Gastrocnemius medialis (tissue), 4 donors: Measurements from ENCODE around the gene ROR1.

ENCODE experiments used
- CTCF ChIP-seq, 5 experiments: fragments of 450-650 bp in 3 of 5; fragments of 200-600 bp in 2 of 5; sonication (generic) in 2 of 5; IDR thresholded peaks in 4 of 5; conservative IDR thresholded peaks in 1 of 5; 1 replicate in 4 of 5; 2 replicates in 1 of 5; pipeline ENCODE4 v1.5.1; 2016 to 2019; ENCODE audit warnings: antibody characterized with exemption in 5 of 5, mild to moderate bottlenecking in 3 of 5, moderate library complexity in 3 of 5
- POLR2A ChIP-seq, 2 donors: fragments of 450-650 bp; IDR thresholded peaks; one replicate each; pipeline ENCODE4 v1.6.1; 2017; ENCODE audit warnings: antibody characterized with exemption in 2 of 2, mild to moderate bottlenecking in 2 of 2, moderate library complexity in 2 of 2

GRCh38 chr1:63797056-63797726 lies 23.4 kb downstream of the ROR1 start:
- TF ChIP-seq CTCF (IDR thresholded peaks at IDR 0.05 in 4 of 5, conservative IDR thresholded peaks at IDR 0.05 in 1 of 5) (no peak), POLR2A (IDR thresholded peaks at IDR 0.05) (no peak)
